Measurements from ENCODE around the gene LRRC32.

DNA sequence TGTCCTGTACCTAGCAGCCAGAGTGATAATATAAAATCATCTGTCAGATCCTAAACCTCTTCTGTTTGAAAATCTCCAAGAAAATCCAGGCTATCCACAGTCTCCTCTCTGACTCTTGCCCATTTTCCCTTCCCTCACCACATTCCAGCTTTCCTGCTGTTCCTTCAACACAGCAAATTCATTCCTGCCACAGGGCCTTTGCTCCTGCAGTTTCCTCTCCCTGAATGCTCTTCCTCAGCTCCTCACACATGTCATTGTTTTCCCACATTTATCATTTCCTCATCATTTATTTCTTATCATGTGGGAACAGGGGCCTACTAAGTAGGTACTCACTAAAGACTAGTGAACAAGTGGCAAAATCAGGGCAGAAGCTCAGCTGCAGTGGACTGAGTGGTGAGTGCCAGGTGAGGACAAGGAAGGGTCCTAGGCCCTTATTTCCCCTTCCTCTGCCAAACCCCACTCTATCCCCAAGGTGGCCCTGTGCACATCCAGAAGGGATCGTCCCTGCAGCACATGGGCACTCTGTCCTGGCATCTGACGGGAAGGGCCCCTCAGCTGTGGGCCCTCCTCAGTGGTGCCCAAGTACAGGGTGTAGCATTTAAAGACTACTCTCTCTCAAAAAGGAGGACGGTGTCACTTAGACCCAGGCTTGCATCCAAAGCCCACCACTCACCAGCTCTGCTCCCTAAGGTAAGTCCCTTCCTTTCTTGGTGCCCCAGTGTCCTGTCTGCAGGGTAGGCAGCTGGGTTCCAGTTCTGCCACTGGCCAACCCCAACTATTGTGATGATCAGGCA is 2.0 kb downstream of the LRRC32 start:
- TF ChIP-seq, protein P1, sequence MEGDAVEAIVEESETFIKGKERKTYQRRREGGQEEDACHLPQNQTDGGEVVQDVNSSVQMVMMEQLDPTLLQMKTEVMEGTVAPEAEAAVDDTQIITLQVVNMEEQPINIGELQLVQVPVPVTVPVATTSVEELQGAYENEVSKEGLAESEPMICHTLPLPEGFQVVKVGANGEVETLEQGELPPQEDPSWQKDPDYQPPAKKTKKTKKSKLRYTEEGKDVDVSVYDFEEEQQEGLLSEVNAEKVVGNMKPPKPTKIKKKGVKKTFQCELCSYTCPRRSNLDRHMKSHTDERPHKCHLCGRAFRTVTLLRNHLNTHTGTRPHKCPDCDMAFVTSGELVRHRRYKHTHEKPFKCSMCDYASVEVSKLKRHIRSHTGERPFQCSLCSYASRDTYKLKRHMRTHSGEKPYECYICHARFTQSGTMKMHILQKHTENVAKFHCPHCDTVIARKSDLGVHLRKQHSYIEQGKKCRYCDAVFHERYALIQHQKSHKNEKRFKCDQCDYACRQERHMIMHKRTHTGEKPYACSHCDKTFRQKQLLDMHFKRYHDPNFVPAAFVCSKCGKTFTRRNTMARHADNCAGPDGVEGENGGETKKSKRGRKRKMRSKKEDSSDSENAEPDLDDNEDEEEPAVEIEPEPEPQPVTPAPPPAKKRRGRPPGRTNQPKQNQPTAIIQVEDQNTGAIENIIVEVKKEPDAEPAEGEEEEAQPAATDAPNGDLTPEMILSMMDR (IDR thresholded peaks at IDR 0.05): no peak
- TF ChIP-seq POLR2A (IDR thresholded peaks at IDR 0.05): no peak

All from thyroid gland (tissue), 4 donors.